VCaP (cell line): ENCODE measurements around the gene CALML5.

Source experiments
- H3K27ac ChIP-seq: fragments of 450-650 bp; 2 replicates; pipeline ENCODE4 v1.5.1; 2017
- TF ChIP-seq, protein P1 (sequence below): fragments of 450-650 bp; conservative IDR thresholded peaks from 2 replicates; pipeline ENCODE4 v1.5.1; 2017; ENCODE audit warnings: mild to moderate bottlenecking, moderate library complexity

Gene CALML5

DNA sequence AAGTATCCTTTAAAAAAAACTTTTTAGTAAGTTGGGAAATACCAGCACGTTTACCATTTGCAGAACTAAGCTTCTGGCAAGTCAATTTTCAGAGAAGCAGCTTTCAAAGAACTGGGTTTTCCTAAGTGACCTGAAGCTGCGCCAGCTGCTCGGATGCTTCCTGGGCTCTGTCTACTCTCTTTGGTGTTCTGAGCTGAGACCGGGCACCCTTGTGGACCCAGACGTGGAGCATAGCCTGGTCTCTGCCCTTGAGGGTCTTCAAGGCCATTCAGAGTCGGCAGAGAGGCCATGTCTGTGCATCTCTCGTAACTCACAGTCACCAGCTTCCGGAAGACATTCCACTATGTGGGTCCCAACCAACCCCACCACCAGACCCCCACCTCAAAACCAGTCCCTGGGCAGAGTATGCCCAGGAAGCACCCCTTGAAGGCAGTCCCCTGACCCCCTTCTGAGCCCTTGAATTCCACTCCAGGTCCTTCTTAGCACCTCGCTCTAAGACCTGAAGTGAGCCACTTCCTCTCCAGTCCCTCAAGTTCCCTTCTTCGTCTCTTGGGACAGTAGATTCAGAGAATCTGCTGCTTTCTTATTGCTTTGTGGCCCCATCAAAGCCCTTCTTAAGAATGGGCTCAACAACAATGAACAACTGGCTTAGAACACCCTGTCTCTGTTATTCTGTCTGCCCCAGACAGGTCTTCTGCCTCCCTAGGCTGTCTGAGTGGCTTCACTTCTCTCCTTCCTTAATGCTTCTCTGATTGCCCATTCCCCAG lies 8.5 kb downstream of the CALML5 start:
- TF ChIP-seq, protein P1, sequence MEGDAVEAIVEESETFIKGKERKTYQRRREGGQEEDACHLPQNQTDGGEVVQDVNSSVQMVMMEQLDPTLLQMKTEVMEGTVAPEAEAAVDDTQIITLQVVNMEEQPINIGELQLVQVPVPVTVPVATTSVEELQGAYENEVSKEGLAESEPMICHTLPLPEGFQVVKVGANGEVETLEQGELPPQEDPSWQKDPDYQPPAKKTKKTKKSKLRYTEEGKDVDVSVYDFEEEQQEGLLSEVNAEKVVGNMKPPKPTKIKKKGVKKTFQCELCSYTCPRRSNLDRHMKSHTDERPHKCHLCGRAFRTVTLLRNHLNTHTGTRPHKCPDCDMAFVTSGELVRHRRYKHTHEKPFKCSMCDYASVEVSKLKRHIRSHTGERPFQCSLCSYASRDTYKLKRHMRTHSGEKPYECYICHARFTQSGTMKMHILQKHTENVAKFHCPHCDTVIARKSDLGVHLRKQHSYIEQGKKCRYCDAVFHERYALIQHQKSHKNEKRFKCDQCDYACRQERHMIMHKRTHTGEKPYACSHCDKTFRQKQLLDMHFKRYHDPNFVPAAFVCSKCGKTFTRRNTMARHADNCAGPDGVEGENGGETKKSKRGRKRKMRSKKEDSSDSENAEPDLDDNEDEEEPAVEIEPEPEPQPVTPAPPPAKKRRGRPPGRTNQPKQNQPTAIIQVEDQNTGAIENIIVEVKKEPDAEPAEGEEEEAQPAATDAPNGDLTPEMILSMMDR = no peak

DNA sequence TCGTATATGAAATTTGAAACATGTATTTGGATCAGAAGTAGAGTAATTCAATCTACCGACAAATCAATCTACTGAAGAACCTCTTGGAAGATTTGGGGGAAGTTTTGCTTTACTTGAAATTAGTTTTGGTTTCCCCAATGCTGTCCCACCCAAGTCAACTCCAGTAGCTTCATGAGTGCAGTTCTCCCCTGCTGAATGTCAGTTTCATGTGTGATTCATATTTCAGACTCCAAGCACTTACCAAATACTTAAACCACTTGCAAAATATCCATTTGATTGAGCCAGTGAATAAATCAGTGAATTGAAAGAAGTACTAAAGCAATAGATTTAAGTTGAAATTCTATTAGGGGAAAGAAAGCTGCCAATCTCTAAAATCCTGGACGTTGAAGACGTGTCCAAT lies 9.3 kb downstream of the CALML5 start:
- no peak overlapping the region for H3K27ac ChIP-seq
- TF ChIP-seq, protein P1 = no peak

More for the DNA sequence above, 8.5 kb downstream of the CALML5 start:
- no peak overlapping the region for H3K27ac ChIP-seq

DNA sequence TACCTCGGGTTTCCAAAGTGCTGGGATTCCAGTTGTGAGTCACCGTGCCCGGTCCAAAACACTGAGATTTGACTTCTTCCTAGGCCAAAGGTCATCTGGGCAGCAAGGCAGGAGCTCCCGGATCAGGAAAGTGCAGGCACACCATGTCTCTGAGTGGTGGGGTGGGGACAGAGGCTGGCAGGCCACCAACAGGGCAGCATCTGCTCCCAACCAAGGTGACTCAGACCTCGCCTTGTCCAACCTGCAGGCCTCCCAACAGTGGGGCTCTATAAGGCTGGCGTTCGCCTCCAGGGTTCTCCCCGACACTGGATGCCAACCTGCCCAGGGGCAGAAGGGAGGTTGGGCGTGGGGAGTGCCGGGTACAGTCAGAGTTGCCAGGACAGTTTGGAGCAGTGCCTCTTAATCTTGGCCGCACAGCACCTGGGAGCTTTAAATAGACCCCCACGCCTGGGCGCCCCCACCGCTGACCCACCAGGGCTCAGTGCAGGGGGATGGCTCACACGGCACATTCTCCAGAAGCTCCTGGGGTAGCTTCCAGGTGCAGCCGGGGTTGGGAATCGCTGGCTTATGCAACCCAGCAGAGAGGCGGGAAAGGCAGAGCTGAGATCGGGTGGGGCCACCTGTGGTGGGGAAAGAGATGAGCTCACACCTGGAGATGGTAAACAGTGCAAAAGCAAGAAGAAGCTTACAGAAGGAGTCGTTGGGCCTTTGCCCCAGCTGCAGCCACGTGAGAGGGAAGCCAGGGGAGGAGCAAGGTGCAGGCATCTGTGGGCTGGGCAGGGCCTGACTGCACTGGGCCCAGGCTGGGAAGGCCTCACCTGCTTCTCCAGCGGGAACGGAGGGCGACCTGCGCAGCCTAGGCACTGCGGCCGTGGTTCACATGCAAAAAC lies 10.9 kb downstream of the CALML5 start:
- no peak overlapping the region for H3K27ac ChIP-seq
- TF ChIP-seq, protein P1 = no peak

DNA sequence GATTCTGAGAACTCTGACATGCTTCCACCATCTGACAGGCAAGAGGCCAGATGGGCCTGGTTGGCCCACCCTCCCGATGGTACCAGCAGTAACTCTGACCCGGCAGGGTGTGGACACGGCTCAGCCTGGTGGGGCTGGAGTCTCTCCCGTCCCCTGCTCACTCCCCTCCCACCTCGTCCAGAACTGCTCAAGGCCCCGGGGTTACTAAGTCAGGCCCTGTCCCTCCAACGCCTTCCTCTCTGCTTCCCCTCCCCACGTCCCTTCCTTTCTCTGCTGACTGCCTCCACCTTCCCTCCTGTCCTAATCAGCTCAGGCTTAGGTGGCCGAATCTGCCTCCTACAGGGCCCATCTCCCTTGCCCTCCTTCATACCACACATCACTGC lies 12.5 kb downstream of the CALML5 start:
- TF ChIP-seq, protein P1 = no peak

DNA sequence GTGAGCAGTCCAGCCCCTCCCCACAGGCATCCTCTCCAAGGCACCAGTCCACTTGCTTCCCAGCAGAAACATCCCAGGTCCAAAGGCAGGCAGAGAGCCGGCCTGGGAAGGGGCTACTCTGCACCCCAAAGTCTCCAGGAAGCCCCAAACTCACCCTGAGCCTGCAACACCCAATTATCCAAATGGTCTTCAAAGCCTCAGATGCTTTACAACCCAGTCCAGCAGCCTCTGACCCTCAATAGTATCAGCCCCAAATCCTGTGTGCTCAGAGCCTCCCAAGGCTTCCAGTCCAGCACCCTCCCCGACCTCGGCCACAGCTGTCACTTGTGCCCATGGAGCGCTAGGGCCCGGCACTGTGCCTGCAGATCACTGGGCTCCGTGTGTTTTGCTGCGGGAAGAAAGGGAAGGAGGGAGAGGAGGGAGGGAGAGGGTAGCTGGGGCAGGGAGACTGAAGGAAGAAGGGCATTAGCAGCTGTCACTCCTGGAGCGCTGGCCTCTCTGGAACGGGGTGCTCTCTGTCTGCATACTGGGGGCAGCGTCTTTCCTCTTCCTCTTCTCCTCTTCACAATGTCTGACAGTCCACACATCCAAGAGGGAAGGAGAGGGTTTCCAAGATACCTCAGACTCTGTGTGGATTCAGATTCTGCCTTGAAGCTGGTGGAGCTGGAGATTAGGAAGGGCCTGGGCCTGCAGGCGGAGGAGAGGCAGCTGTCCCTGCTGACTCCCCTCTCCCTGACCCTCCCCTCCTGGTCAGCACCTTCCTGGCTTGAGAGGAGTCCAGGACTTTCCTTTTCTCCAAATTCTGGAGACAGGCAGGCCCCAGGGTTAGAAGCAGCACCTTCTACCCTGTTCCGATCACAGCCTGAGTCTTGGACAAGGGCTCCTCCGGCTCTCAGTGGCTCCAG lies 13.2 kb downstream of the CALML5 start:
- TF ChIP-seq, protein P1 = no peak
- H3K27ac ChIP-seq = no peak overlapping the region

More for the DNA sequence above, 12.5 kb downstream of the CALML5 start:
- H3K27ac ChIP-seq = no peak overlapping the region

DNA sequence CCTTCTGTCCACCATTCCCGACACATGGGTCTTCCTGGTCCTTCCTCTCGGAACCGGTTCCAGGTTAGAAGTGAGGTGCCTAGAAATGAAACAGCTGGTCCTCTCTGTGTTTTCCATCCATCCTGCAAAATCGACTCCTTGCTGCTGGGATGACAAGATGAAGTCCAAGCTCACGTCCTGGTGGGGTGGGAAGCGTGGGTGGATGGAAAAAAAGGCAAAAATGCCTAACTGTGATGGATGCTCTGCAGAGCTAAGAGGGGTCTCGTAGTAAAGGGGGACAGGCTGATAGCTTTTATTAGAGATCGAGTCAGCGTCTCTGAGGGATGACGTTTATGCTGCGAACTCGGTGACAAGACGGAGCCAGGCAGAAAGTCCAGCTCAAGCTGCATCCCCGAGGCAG lies 14.1 kb downstream of the CALML5 start:
- TF ChIP-seq, protein P1 = no peak
- no peak overlapping the region for H3K27ac ChIP-seq
